Kidney (tissue), 14 donors: ENCODE data around the gene SLC36A1. TPM values are rescaled to one million over a fixed set of nuclear protein-coding genes. Genes with fewer than 3 reads are reported as not detected.
"Not testable (repeated sequence)": the region's sequence is repeated elsewhere in the genome, so short reads cannot be mapped to it uniquely, and the experiment has no call there.

Experiments used
- DNase-seq, 5 donors: peaks; one replicate each; pipeline ENCODE4 v3.0.0-alpha.2; 2013 to 2020
- FAIRE-seq: peaks from 2 replicates; lab custom pipeline; 2012; peaks lifted over from hg19 to GRCh38; lab: Jason Lieb, UNC
- H3K27ac ChIP-seq, 2 donors: one replicate each; pipeline ENCODE4 v1.7.0; 2013; ENCODE audit warnings: low read depth in 2 of 2, low read length in 2 of 2, inconsistent platforms in 1 of 2
- H3K27me3 ChIP-seq: one replicate; pipeline ENCODE4 v1.7.1; 2013; ENCODE audit warnings: low read length, inconsistent platforms; ENCODE audit not compliant: control insufficient read depth, insufficient read depth
- H3K36me3 ChIP-seq, 3 donors: one replicate each; pipeline versions ENCODE4 v1.7.0 to v1.7.1; 2013; ENCODE audit warnings: low read length in 3 of 3, control low read depth in 1 of 3, inconsistent platforms in 1 of 3; ENCODE audit not compliant: insufficient read depth in 3 of 3, control insufficient read depth in 2 of 3
- H3K4me1 ChIP-seq, 3 donors: one replicate each; pipeline versions ENCODE4 v1.7.0 to v1.7.1; 2013; ENCODE audit warnings: low read length in 3 of 3, inconsistent platforms in 1 of 3, low read depth in 1 of 3; ENCODE audit not compliant: control insufficient read depth in 2 of 3, insufficient read depth in 2 of 3
- H3K4me3 ChIP-seq, 3 donors: one replicate each; pipeline versions ENCODE4 v1.7.0 to v1.8.1; 2013; ENCODE audit warnings: low read length in 3 of 3, control low read depth in 1 of 3, inconsistent platforms in 1 of 3
- H3K9ac ChIP-seq, 3 donors: one replicate each; pipeline versions ENCODE4 v1.7.0 to v1.7.1; 2013; ENCODE audit warnings: low read length in 3 of 3, control low read depth in 1 of 3, inconsistent platforms in 1 of 3
- H3K9me3 ChIP-seq, 3 donors: one replicate each; pipeline versions ENCODE4 v1.7.0 to v1.7.1; 2013; ENCODE audit warnings: low read length in 3 of 3, control low read depth in 1 of 3, inconsistent platforms in 1 of 3; ENCODE audit not compliant: control insufficient read depth in 2 of 3, insufficient read depth in 1 of 3
- intact Hi-C: fragments of 100-400 bp; cut with DNase I; formaldehyde crosslinking; loops from one replicate; pipeline ENCODE4 v1.11.1; 2022
- polyA plus RNA-seq: library from polyadenylated mRNA; stranded (reverse); fragments of 350-450 nt; fragmentation: Illumina TruSeq; extraction: RNeasy Lipid Tissue Mini Kit (QIAGEN cat#74804); gene quantifications from one replicate; pipeline ENCODE4 v1.2.3, GENCODE V29; 2014; ENCODE audit warnings: low read depth, low replicate concordance; ENCODE audit not compliant: insufficient read depth
- total RNA-seq: library from RNA; stranded (reverse); fragmentation: NEBNext Ultra II Directional; extraction: Animal tissue kit (Norgen Biotek cat#: 25700); gene quantifications from one replicate; pipeline ENCODE4 v1.2.1, GENCODE V29; 2021
- TF ChIP-seq, protein P1 (sequence below): IDR thresholded peaks from 3 replicates; pipeline ENCODE4 v1.5.1; 2012; ENCODE audit warnings: mild to moderate bottlenecking, moderate library complexity, borderline replicate concordance; ENCODE audit not compliant: insufficient read depth; ENCODE audit errors: extremely low read depth
- donor health status: control.
- donor health status: control.
- donor health status: control.
- donor health status: control.
- donor health status: control.
- donor health status: DM: yes; HTN: yes; CAD: no.
- donor health status: Normal renal cell carcinoma (clear cell type).

SLC36A1 gene
- total and polyA plus RNA-seq, 2 donors from 2014 or later, result 4.1 to 11.0 TPM

DNA sequence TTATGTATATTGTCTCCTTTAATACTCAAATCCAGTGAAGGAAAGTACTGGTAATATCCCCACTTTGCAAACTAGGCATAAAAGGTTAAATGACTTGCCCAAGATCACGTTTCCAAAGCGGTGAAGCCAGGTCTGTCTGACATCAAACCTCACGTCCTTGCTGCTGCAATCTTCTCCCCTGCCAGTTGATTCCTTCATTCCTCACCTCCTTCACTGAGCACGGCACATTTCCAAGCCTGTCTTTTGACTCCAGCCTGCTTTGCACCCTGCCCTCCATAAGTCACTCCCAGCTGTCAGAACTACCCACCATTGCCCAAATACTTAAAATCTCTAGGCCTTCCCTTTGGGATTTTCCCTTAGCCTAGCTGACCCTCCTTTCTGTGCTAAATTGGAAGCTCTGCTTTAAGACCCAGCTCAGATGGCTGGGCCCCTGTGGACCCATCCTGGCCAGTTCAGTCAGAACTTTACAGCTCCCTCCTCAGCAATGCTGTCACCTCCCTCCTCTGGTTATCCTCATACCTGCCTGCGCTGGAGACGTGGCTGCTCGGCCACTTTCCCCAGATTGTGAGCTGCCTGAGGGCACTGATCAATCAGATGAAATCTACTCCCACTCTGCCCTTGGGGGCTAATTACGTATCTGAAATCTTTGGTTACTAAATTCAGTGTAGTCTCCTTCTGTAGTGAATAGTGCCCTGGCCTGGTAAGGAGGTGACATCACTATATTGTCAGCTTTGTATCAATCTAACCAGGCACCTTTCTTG is 51.2 kb downstream of the SLC36A1 start:
- no peak overlapping the region for H3K9ac ChIP-seq
- intact Hi-C loops, result no loop called here

DNA sequence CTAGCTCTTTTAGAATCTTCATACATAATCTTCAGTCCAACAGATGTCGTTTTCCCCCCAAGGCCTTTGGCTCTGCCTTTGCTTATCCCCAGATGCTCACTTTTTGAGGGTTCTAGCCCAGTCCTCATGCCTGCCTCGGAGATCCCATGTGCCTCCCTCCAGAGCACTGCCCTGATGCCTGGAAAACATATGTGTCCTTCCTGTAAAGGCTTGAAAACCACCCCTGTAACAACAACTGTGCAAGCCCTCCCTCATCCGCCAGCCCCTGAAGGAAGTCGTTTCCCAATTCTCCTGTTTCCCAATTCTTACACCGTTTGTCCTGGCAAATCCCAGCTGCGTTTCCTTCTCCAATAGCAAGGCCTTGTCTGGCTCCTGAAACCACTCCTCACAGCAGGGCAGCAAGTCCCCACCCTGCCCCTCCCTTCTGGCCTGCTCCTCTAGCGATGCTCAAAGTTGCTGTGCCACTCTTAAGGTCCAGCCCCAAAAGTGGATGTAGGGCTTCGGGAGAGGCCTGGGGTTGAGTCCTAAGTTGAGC is 52.2 kb downstream of the SLC36A1 start:
- no peak overlapping the region for H3K4me3 ChIP-seq
- intact Hi-C loops, result no loop called here

More for the DNA sequence above, 51.2 kb downstream of the SLC36A1 start:
- Histone ChIP-seq H3K36me3 (no peaks in the 10 kb centered on the region), H3K9me3 (no peaks in the 10 kb centered on the region), H3K27ac (no peak overlapping the region), H3K4me3 (no peak overlapping the region), H3K27me3 (no peaks in the 10 kb centered on the region), H3K4me1 (no peaks in the 10 kb centered on the region)
- DNase-seq (no peak), FAIRE-seq (no peak)
- TF ChIP-seq, protein P1, sequence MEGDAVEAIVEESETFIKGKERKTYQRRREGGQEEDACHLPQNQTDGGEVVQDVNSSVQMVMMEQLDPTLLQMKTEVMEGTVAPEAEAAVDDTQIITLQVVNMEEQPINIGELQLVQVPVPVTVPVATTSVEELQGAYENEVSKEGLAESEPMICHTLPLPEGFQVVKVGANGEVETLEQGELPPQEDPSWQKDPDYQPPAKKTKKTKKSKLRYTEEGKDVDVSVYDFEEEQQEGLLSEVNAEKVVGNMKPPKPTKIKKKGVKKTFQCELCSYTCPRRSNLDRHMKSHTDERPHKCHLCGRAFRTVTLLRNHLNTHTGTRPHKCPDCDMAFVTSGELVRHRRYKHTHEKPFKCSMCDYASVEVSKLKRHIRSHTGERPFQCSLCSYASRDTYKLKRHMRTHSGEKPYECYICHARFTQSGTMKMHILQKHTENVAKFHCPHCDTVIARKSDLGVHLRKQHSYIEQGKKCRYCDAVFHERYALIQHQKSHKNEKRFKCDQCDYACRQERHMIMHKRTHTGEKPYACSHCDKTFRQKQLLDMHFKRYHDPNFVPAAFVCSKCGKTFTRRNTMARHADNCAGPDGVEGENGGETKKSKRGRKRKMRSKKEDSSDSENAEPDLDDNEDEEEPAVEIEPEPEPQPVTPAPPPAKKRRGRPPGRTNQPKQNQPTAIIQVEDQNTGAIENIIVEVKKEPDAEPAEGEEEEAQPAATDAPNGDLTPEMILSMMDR, result no peak

DNA sequence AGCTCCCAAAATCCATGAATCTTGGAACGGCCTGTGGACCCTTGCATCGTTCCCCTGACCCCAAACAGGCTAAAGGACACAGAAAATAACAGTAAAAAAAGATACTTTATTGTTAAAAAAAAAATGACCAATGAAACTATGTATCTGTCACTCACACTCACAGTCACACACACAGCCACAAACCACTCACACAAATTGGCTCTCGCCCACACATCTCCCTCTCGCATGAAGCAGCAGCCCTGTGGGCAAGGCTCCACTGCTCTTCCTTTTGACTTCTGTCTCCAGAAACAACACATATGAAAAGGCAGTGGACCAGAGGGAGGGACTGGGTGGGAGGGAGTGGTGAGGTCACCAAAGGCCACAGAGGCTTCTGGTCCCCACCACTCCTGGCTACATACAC is 56.6 kb downstream of the SLC36A1 start:
- TF ChIP-seq, protein P1, result no peak
- DNase-seq, result no peak
- Histone ChIP-seq H3K4me1 (no peaks in the 10 kb centered on the region), H3K27me3 (no peaks in the 10 kb centered on the region), H3K9me3 (no peaks in the 10 kb centered on the region), H3K36me3 (no peaks in the 10 kb centered on the region), H3K4me3 (no peak overlapping the region), H3K27ac (no peak overlapping the region), H3K9ac (no peak overlapping the region)
- no peak for FAIRE-seq
- intact Hi-C loops, result no loop called here

More for the DNA sequence above, 52.2 kb downstream of the SLC36A1 start:
- TF ChIP-seq, protein P1, result no peak
- FAIRE-seq (no peak), DNase-seq (no peak)
- Histone ChIP-seq H3K4me1 (no peaks in the 10 kb centered on the region), H3K9me3 (no peaks in the 10 kb centered on the region), H3K36me3 (no peaks in the 10 kb centered on the region), H3K27ac (no peak overlapping the region), H3K9ac (no peak overlapping the region), H3K27me3 (no peaks in the 10 kb centered on the region)

DNA sequence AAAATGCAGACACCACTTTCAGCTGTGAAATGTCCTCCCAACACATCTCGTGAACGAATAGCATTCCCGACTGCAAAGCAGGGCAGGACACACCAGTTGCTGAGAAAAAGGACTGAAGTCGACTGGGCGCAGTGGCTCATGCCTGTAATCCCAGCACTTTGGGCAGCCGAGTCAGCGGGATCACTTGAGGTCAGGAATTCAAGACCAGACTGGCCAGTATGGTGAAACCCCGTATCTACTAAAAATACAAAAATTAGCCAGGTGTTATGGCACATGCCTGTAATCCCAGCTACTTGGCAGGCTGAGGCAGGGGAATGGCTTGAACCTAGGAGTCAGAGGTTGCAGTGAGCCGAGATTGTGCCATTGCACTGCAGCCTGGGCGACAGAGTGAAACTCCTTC is 60.9 kb downstream of the SLC36A1 start:
- DNase-seq, FAIRE-seq, H3K27ac ChIP-seq, H3K4me3 ChIP-seq, intact Hi-C loops, H3K27me3 ChIP-seq, H3K36me3 ChIP-seq, H3K9me3 ChIP-seq, H3K9ac ChIP-seq, H3K4me1 ChIP-seq: not testable (repeated sequence)
